HFF-Myc (cell line): ENCODE data around the gene RETREG3.

Source experiments
- DNase-seq: peaks from one replicate; pipeline ENCODE4 v3.0.0-alpha.2; 2011; ENCODE audit warnings: low read depth; ENCODE audit errors: extremely low read depth
- H3K4me3 ChIP-seq: replicated peaks from 2 replicates; pipeline ENCODE4 v1.5.1; 2011; ENCODE audit warnings: low read depth, mild to moderate bottlenecking, control low read depth, low read length
- TF ChIP-seq, protein P1 (sequence below): IDR thresholded peaks from 2 replicates; pipeline ENCODE4 v1.5.1; 2012; ENCODE audit warnings: mild to moderate bottlenecking, low read depth, low read length, control low read depth; ENCODE audit errors: missing control alignments

Gene RETREG3

DNA sequence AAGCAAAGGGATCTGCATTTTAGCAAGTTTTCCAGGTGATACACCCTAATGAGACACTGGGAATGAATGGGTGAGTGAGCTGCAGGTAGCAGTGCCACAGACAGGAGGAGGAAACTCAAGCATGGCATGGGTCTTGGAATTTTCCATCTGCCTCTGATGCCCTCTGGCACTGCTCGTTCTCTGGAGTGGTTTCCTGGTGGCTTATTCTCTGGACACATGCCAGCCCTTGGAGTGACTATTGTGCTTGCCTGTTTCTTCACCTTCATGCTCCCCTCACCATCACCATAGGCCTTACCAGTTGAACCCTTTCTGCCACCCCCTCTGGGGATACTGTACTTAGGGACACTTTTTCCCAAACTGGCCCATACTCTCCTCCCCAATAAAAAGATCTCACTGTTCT lies 45.6 kb downstream of the RETREG3 start:
- TF ChIP-seq, protein P1, sequence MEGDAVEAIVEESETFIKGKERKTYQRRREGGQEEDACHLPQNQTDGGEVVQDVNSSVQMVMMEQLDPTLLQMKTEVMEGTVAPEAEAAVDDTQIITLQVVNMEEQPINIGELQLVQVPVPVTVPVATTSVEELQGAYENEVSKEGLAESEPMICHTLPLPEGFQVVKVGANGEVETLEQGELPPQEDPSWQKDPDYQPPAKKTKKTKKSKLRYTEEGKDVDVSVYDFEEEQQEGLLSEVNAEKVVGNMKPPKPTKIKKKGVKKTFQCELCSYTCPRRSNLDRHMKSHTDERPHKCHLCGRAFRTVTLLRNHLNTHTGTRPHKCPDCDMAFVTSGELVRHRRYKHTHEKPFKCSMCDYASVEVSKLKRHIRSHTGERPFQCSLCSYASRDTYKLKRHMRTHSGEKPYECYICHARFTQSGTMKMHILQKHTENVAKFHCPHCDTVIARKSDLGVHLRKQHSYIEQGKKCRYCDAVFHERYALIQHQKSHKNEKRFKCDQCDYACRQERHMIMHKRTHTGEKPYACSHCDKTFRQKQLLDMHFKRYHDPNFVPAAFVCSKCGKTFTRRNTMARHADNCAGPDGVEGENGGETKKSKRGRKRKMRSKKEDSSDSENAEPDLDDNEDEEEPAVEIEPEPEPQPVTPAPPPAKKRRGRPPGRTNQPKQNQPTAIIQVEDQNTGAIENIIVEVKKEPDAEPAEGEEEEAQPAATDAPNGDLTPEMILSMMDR, result no peak
- DNase-seq, result no peak
- H3K4me3 ChIP-seq, result peak overlapping the region; percentile 99

DNA sequence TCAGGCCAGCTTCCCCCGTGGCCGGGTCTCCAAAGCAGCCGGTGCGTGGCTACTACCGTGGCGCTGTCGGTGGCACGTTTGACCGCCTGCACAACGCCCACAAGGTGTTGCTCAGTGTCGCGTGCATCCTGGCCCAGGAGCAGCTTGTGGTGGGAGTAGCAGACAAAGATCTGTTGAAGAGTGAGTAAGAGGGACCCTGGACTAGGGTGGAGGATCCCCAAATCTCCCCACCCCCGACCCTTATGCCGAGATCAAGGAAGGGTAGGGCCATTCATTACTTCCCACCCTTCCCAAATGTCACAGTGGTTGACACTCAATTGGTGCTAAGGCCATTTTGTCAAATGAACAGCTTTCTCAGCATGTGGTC lies 46.0 kb downstream of the RETREG3 start:
- TF ChIP-seq, protein P1, result no peak
- H3K4me3 ChIP-seq, result peak overlapping the region; percentile 99
- no peak for DNase-seq

DNA sequence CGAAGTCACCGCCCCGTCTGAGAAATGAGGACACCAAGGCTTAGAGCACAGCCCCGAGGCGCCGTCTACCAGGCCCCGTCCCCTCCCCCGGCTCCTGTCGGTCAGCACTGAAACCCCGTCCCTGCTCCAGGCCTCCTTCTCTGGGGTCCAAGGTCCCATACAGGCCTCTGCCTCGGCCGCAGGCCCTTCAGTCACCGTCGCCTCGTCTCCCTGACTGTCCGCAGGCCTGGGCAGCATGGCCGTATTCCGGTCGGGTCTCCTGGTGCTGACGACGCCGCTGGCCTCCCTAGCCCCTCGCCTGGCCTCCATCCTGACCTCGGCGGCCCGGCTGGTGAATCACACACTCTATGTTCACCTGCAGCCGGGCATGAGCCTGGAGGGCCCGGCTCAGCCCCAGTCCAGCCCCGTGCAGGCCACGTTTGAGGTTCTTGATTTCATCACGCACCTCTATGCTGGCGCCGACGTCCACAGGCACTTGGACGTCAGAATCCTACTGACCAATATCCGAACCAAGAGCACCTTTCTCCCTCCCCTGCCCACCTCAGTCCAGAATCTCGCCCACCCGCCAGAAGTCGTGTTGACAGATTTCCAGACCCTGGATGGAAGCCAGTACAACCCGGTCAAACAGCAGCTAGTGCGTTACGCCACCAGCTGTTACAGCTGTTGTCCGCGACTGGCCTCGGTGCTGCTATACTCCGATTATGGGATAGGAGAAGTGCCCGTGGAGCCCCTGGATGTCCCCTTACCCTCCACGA lies 46.6 kb downstream of the RETREG3 start:
- H3K4me3 ChIP-seq, result peak overlapping the region; percentile 99
- TF ChIP-seq, protein P1, result no peak
- no peak for DNase-seq

DNA sequence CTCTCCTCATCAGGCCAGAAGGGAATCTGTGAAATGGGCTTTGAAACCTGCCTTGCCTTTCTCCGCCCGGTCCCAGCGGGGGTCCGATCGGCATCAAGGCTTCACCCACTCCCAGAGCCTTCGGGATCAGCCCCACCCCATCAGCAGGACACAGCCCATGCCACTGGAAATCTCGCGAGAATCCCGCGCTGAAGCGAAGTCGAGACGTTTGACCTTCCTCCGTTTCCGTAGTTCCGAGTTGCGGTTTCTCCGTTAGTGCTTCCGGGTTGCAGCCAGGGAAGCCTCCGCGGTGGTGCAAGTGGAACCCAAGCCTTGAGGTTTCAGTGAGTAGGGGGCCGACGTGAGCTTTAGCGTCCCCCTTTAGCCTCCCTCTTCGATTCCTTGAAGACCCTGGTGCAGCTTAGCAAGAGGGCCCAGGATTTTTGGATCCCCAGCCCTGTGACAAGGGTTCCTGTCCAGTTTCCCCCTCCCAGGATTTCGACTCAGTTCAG lies 47.2 kb downstream of the RETREG3 start, which contains the start of gene COASY:
TSS of gene COASY (plus strand) at position 252 of the 491 bp plus-strand sequence. CDS start 475 bp downstream, outside the sequence.
- DNase-seq, result peak; percentile 98
- H3K4me3 ChIP-seq, result peak within 1 kb of the TSS; percentile 99
- TF ChIP-seq, protein P1, result no peak

DNA sequence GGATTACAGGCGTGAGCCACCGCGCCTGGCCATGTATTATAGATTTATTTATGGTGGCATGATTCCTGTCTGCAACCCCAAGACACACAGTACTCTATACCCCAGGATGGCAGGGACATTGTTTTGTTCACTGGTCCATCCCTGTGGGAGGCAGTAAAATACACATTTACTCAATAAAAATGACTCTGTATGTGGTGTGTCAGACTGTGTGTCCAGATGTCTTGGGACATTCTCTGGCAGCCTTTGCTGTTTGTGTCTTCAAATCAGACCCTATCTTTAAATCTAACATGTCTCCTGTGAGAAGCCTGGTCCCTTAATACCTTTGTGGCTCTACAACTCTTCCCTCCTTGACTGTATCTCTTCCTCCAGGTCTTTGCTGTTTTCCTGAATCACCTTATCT lies 48.9 kb downstream of the RETREG3 start:
- TF ChIP-seq, protein P1, result no peak
- no peak for DNase-seq

DNA sequence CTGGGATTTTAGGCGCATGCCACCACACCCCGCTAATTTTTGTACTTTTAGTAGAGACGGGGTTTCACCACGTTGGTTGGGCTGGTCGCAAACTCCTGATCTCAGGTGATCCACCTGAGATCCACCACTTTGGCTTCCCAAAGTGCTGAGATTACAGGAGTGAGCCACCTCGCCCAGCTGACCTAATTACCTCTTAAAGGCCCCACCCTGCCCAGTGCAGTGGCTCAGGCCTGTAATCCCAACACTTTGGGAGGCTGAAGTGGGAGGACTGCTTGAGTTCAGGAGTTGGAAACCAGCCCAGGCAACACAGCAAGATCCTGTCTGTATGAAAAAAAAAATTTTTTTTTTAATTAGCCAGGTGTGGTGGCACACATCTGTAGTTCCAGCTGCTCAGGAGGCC lies 50.1 kb downstream of the RETREG3 start:
- TF ChIP-seq, protein P1, result no peak
- DNase-seq, result no peak
- H3K4me3 ChIP-seq, result no peak overlapping the region

More for the DNA sequence above, 48.9 kb downstream of the RETREG3 start:
- H3K4me3 ChIP-seq, result no peak overlapping the region
